Spinal cord (tissue), 10 donors: ENCODE measurements around the gene ACE2. TPM values are rescaled to one million over a fixed set of nuclear protein-coding genes. Genes with fewer than 3 reads are reported as not detected.

Experiments used
- DNase-seq, 6 donors: peaks; one replicate each; pipeline versions ENCODE4 v3.0.0 to v3.0.0-alpha.2; 2013 to 2015; ENCODE audit warnings: low spot score in 6 of 6, low read depth in 4 of 6
- H3K27ac ChIP-seq: one replicate; pipeline ENCODE4 v1.5.1; 2013; ENCODE audit warnings: low read depth, low read length, control low read depth
- H3K27me3 ChIP-seq: one replicate; pipeline ENCODE4 v1.6.1; 2013; ENCODE audit warnings: low read length; ENCODE audit not compliant: control insufficient read depth, insufficient read depth
- H3K36me3 ChIP-seq: one replicate; pipeline ENCODE4 v1.6.1; 2013; ENCODE audit warnings: low read length; ENCODE audit not compliant: control insufficient read depth, insufficient read depth
- H3K4me1 ChIP-seq: one replicate; pipeline ENCODE4 v1.6.1; 2013; ENCODE audit warnings: low read length; ENCODE audit not compliant: control insufficient read depth, insufficient read depth
- H3K4me3 ChIP-seq: one replicate; pipeline ENCODE4 v1.5.1; 2013; ENCODE audit warnings: low read depth, low read length, control low read depth
- H3K9me3 ChIP-seq: one replicate; pipeline ENCODE4 v1.6.1; 2013; ENCODE audit warnings: low read length; ENCODE audit not compliant: control insufficient read depth, insufficient read depth
- WGBS: methylation state at CpG from one replicate; pipeline ENCODE4 v1.1.5; 2013; ENCODE audit warnings: missing lambda C conversion rate; ENCODE audit not compliant: insufficient coverage; 5-methylcytosine and 5-hydroxymethylcytosine counted together
- polyA plus RNA-seq, 2 donors: library from polyadenylated mRNA; unstranded; fragments of 120-200 nt; gene quantifications; one replicate each; pipeline ENCODE4 v1.2.1, GENCODE V29; 2013; ENCODE audit not compliant: insufficient read length in 2 of 2
- total RNA-seq, 2 donors: library from RNA; depleted of rRNA in 1 of 2; stranded (reverse); fragments of 120-200 nt in 1 of 2; fragments of >200 nt in 1 of 2; gene quantifications; one replicate each; pipeline versions ENCODE4 v1.2.3 to v1.2.4, GENCODE V29; 2013 to 2014
- donor health status: healthy.

Gene ACE2
- total and polyA plus RNA-seq, 4 donors = 0.19 to 1.9 (median 0.29) TPM

DNA sequence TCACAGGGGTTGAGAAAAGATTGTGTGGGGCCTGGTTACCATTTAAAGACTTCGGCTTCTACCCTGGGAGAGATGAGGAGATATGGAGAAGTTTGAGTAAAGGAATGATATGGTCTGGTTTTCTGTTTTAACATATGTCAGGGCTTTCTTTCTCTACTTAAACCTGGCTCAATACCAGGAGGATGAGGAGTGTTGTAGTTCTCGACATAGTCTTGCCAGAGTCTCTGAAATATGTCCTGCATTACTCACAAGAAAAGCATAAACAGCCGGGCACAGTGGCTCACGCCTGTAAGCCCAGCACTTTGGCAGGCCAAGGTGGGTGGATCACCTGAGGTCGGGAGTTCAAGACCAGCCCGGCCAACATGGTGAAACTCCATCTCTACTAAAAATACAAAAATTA is 16.4 kb upstream of the ACE2 start:
- Histone ChIP-seq H3K36me3 (no peaks in the 10 kb centered on the region), H3K9me3 (no peaks in the 10 kb centered on the region), H3K4me1 (no peaks in the 10 kb centered on the region), H3K27ac (no peak overlapping the region), H3K27me3 (peaks cover 21% of the 10 kb centered on the region), H3K4me3 (no peak overlapping the region)
- DNase-seq = no peak
- WGBS = 83% methylated on average over 3 of the region's 6 CpGs

GRCh38 chrX:15616531-15616930 is 15.8 kb upstream of the ACE2 start:
- 75% methylated on average over 3 of the region's 3 CpGs for WGBS
- Histone ChIP-seq H3K4me3 (no peak overlapping the region), H3K27me3 (peaks cover 22% of the 10 kb centered on the region), H3K27ac (no peak overlapping the region), H3K9me3 (no peaks in the 10 kb centered on the region), H3K36me3 (no peaks in the 10 kb centered on the region), H3K4me1 (no peaks in the 10 kb centered on the region)
- DNase-seq = no peak

DNA sequence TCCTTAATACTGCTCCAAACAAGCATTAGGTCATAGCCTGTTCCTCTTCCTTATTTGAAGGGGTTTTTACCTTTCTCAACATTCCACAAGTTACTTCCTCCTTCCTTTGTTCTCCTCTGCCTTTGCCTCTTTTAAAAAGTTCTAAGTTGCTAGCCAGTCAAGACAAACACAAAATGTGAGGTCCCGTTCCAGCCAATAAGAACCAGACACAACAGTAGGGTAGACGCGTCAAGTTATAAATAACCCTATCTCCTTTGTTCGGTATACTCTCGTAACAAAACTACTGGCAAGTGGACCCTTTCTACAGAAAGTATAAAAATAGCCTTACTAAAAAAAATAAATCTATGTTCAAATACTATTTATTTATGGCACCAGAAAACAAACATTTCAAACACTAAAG is 6.3 kb upstream of the ACE2 start:
- Histone ChIP-seq H3K27me3 (peaks cover 16% of the 10 kb centered on the region), H3K4me3 (no peak overlapping the region), H3K36me3 (no peaks in the 10 kb centered on the region), H3K4me1 (no peaks in the 10 kb centered on the region), H3K27ac (no peak overlapping the region), H3K9me3 (no peaks in the 10 kb centered on the region)
- no CpG with 5 or more reads among the region's 5 CpGs for WGBS
- DNase-seq = no peak

GRCh38 chrX:15606136-15606535 is 5.4 kb upstream of the ACE2 start:
- WGBS = no CpG with 5 or more reads among the region's 1 CpG
- H3K27me3 ChIP-seq = peaks cover 15% of the 10 kb centered on the region

GRCh38 chrX:15605226-15605625 is 4.5 kb upstream of the ACE2 start:
- no peak overlapping the region for H3K27ac ChIP-seq
- H3K9me3 ChIP-seq = no peaks in the 10 kb centered on the region
- no peak for DNase-seq
- WGBS = no CpG with 5 or more reads among the region's 1 CpG
- peaks cover 21% of the 10 kb centered on the region for H3K27me3 ChIP-seq
- H3K36me3 ChIP-seq = no peaks in the 10 kb centered on the region
- H3K4me1 ChIP-seq = no peaks in the 10 kb centered on the region
- H3K4me3 ChIP-seq = no peak overlapping the region

More at GRCh38 chrX:15606136-15606535, 5.4 kb upstream of the ACE2 start:
- Histone ChIP-seq H3K9me3 (no peaks in the 10 kb centered on the region), H3K4me1 (no peaks in the 10 kb centered on the region), H3K36me3 (no peaks in the 10 kb centered on the region), H3K27ac (no peak overlapping the region), H3K4me3 (no peak overlapping the region)
- DNase-seq = no peak

- Histone ChIP-seq H3K9me3 (no peaks in the 10 kb centered on the region), H3K4me3 (no peak overlapping the region), H3K36me3 (no peaks in the 10 kb centered on the region), H3K27me3 (peaks cover 26% of the 10 kb centered on the region), H3K4me1 (no peaks in the 10 kb centered on the region), H3K27ac (no peak overlapping the region)
- 61% methylated on average over 4 of the region's 5 CpGs for WGBS
- DNase-seq = no peak
Measured at GRCh38 chrX:15602761-15603160, 2.0 kb upstream of the ACE2 start.

DNA sequence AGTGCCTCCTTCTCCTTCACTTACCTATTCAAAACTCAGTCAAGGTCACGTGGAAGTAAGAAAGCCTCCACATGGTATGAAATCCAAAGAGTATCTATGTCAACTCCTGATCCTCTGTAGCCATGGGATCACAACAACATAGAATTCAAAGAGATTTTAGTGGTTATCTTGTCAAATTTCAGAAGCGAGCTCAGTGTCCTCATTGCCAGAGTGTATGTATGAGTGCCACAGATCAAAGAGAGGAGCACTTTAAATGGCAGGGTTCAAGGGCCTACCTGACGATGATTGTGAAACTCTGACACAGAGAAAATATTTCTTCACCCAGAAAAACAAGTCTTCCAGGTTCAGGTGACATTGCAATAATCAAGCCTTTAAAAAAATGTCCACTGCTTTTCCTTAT is 1.2 kb upstream of the ACE2 start:
- Histone ChIP-seq H3K4me3 (no peak overlapping the region), H3K9me3 (no peaks in the 10 kb centered on the region), H3K4me1 (no peaks in the 10 kb centered on the region), H3K27ac (no peak overlapping the region), H3K36me3 (no peaks in the 10 kb centered on the region), H3K27me3 (peaks cover 31% of the 10 kb centered on the region)
- 86% methylated on average over 1 of the region's 3 CpGs for WGBS
- no peak for DNase-seq

DNA sequence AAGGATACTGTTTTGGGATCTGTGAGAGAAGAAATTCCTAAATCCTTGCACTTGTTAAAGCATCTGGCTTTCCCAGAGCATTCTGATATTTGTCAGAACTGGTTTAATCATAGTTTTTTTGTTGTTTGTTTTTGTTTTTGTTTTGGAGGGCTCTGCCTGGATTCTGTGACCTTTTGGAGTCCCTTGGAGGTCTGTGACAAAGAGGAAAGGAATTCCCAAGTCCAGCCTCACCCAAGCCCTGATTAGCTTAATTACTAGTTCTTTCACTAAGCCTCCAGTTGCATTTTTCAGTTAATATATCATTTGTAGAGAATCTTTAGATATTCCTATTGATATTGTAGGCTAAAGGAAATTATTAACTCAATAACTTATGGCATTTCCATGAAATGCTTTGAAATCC is 711 bp downstream of the ACE2 start:
- Histone ChIP-seq H3K36me3 (no peaks in the 10 kb centered on the region), H3K27ac (no peak overlapping the region), H3K4me1 (no peaks in the 10 kb centered on the region), H3K9me3 (no peaks in the 10 kb centered on the region), H3K4me3 (no peak overlapping the region), H3K27me3 (peaks cover 39% of the 10 kb centered on the region)
- no peak for DNase-seq

GRCh38 chrX:15599461-15599860 is 1.3 kb downstream of the ACE2 start:
- H3K9me3 ChIP-seq = no peaks in the 10 kb centered on the region
- no CpG with 5 or more reads among the region's 4 CpGs for WGBS
- H3K4me3 ChIP-seq = no peak overlapping the region
- H3K27me3 ChIP-seq = peaks cover 41% of the 10 kb centered on the region
- H3K36me3 ChIP-seq = no peaks in the 10 kb centered on the region
- no peaks in the 10 kb centered on the region for H3K4me1 ChIP-seq
- no peak for DNase-seq
- H3K27ac ChIP-seq = no peak overlapping the region

DNA sequence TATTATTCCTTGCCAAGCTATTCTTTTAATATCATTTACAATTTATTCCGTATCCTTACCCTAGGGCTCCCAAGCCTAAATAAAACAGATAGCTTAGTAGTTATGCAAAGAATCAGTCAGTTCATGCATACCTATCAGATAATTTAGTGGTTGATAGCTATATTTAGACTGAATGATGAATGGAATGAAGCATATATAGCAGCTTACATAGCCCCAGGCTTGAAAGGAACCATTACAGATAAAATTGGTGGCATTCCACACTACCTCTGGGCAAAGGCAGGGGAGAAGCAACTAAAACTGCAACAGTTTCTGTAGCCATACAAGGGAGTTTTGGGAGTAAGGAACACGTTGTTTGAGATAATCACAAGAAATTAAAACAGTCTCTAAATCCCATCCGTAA is 2.7 kb downstream of the ACE2 start:
- Histone ChIP-seq H3K27ac (no peak overlapping the region), H3K27me3 (peaks cover 41% of the 10 kb centered on the region), H3K9me3 (no peaks in the 10 kb centered on the region), H3K36me3 (no peaks in the 10 kb centered on the region), H3K4me3 (no peak overlapping the region), H3K4me1 (no peaks in the 10 kb centered on the region)
- WGBS = no CpG with 5 or more reads among the region's 3 CpGs
- no peak for DNase-seq
